Measurements from ENCODE around the gene FBXO21.
"Not testable (repeated sequence)": the region's sequence is repeated elsewhere in the genome, so short reads cannot be mapped to it uniquely, and the experiment has no call there.

Gene FBXO21, protein sequence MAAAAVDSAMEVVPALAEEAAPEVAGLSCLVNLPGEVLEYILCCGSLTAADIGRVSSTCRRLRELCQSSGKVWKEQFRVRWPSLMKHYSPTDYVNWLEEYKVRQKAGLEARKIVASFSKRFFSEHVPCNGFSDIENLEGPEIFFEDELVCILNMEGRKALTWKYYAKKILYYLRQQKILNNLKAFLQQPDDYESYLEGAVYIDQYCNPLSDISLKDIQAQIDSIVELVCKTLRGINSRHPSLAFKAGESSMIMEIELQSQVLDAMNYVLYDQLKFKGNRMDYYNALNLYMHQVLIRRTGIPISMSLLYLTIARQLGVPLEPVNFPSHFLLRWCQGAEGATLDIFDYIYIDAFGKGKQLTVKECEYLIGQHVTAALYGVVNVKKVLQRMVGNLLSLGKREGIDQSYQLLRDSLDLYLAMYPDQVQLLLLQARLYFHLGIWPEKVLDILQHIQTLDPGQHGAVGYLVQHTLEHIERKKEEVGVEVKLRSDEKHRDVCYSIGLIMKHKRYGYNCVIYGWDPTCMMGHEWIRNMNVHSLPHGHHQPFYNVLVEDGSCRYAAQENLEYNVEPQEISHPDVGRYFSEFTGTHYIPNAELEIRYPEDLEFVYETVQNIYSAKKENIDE

DNA sequence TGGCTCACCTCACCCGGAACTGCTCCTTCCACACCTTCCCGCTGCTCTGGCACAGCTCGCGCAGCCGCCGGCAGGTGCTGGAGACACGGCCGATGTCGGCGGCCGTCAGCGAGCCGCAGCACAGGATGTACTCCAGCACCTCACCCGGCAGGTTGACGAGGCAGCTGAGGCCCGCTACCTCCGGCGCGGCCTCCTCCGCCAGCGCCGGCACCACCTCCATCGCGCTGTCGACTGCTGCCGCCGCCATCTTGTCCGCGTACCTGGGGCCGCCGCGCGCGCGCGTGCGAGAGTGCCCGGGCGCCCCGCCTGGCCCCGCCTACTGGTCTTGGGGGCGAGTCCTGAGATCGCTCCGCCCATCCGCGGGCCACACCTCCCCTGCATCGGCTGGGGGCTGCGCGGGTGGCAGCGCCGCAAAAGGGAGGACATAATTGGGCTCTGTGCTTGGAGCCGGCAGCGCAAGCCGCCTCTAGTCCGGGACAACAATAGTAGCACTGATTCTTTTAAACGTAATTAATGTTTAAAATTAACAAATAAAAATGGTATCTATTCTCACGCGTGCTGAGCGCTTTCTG lies at the start of gene FBXO21:
TSS of gene FBXO21 (minus strand) at position 261 of the 572 bp plus-strand sequence. CDS start at position 247, 14 bp downstream.
- peak; percentile 44 for DNase-seq

DNA sequence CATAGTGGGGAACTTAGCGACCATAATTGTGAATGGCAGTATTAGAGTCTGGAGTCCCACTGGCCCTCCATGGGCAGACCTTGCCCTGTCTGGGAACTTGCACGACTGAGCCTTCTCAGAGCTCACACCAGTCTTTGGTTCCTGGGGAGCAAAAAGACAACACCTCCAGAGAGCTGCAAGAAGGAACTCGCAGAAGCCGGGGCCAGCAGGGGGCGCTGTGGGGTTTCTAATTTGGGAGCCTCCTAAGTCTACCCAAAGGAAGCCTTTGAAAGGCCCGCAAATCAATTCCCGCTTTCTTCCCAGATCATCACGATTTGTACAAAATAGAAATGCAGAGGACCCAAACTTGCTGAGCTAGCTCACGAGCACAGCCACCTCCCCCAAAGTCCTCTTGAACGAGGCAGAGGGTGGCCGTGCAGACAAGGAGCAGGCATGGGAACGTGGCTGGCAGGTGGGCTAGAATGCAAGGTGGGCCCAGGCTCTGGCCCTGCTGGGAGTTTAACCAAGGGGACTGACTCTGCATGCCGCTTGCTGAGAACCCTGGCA lies 46.3 kb upstream of the FBXO21 start:
- no peak for DNase-seq

GRCh38 chr12:117235261-117235660 lies 45.0 kb upstream of the FBXO21 start:
- DNase-seq = no peak

DNA sequence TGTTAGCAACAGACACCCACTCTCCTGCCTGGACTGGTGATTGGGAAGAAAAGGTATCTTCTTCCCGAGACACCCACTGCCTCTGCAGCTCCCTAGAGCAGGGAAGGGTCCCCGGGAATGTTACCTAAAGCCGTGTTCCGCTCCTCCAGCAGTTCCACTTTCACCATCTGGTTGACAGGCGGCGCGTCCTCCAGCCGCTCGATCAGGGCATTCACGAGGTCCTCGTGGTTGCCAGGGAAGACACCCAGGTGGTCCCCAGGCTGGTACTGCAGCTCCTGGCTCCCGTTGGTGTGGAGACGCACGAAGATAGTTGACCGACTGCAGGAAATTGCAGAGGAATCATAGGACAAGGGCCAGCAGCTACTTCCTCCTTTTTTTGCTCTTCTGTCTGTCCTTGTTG lies 44.2 kb upstream of the FBXO21 start:
- no peak for DNase-seq

- DNase-seq = no peak
Observed at GRCh38 chr12:117231750-117232149, 41.5 kb upstream of the FBXO21 start.

- DNase-seq = no peak
Observed at GRCh38 chr12:117228239-117228638, 38.0 kb upstream of the FBXO21 start.

DNA sequence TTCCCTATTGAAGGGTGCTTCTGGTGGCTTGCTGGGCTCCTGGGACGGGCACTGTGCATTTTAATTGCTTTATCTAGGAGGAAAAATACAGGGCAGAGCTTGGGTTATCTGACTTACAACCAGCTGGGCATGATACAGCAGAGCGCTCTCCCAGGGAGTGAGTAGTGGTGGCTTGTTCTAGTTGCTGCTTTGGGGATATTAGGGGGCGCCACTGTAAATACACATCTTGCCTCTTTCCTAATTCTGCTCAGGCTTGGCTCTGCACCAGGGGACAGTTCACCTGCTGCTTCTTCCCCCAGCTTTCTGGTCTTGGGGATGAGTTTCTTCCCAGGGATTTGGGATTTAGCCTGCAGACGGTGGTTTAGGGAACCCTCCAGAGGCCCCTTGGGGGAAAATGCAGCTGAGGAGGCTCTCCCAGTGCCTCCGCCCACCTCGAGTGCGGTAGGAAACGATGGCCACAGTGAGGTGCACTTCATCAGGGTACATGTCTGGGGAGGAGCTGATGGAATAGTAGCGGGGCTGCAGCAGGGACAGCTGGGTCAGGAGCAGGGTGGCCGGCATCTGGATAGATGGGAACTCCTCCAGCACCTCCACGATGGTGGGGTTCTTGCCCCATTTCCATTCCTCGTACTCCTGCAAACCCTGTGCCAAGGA lies 36.9 kb upstream of the FBXO21 start:
- DNase-seq = no peak

- no peak for DNase-seq
Observed at GRCh38 chr12:117226505-117226904, 36.2 kb upstream of the FBXO21 start.

GRCh38 chr12:117225179-117225578 lies 34.9 kb upstream of the FBXO21 start:
- no peak for DNase-seq

- DNase-seq = not testable (repeated sequence)
Observed at GRCh38 chr12:117220947-117221346, 30.7 kb upstream of the FBXO21 start.

DNA sequence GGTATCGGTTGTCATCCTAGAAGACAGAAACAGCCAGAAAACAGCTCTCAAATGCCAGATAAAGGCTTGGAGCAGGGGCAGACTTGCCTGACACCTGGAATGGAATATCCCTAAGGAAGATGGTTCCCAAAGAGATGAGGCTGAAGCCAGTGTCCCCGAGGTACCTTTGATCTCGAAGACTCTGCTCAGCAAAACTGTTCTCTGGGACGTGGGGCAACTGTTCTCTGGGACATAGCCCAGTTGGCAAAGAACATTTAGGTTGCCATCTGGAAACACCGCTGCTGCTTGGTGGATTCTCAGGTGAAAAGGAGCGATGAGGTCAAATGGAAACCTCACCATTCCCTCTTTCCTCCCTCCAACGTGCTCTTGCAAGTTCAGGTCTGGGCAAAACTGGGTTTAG lies 27.9 kb upstream of the FBXO21 start:
- DNase-seq = no peak

GRCh38 chr12:117216686-117217085 lies 26.4 kb upstream of the FBXO21 start:
- no peak for DNase-seq

DNA sequence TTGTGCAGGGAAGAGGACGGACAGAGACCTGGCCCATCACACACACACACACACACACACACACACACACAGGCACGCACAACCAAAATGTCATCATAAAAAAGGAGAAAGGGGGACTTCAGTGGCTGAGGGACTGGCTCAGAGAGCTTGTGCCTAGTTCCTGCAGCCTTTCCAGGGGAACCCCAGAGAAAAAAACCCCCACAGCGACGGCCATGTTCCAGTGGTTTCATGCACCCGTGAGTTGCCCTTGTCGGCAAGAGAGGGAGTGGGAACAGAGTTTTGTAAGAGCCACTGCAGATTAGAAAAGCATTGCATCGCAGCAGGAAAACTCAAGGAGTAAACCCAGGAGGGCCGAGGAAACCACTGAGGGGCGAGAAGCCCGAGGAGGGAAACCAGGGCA lies 24.5 kb upstream of the FBXO21 start:
- DNase-seq = no peak

- DNase-seq = no peak
Observed at GRCh38 chr12:117213295-117213808, 23.1 kb upstream of the FBXO21 start.

GRCh38 chr12:117212563-117213190 lies 22.4 kb upstream of the FBXO21 start:
- DNase-seq = no peak

DNA sequence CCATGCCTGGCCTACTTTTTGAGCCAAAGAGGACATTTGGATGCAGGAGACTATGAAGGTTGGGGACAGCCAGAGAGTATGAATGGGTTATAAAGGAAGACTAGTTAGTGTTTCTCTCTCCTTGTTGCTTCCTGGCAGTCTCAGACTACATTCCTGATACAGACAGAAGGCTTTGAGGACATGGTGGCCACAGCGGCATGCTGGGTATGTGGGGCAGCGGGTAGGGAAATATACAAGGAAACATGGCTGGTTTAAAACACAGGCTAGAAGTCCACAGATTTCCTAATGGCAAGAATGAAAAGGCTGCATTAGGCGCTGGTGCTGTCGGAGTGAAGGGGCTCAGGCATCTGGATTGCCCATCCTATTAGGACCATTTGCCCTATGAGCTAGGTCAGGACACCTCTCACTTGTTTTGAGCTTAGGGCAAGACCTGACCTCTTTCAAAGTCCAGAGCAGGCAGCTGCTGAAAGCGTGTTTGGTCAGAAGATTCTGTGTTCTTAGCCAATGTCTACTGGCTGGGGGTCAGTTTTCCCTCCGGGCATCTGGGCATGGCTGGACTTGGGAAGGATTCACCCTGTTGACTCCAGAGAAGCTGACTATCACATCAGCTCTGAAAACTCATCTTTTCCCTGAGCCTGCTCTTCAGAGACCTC lies 20.1 kb upstream of the FBXO21 start:
- DNase-seq = no peak

DNA sequence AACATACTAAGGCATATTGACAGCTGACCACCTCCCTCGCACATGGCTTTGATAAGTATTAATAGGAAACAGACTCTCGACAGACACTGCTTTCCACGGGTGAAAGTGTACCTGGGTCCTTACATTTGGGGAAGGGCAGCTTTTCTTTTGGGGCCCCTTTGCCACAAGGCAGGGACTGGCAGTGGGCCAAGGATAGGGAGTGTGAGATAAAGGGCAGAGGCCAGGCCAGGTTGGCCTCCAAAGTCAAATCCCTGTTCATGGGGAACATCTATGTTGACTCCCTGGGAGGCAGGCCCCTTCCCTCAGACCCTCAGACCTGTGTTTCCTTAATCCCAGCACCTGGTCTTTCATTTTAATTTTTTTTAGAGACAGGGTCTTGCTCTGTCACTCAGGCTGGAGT lies 19.4 kb upstream of the FBXO21 start:
- no peak for DNase-seq

DNA sequence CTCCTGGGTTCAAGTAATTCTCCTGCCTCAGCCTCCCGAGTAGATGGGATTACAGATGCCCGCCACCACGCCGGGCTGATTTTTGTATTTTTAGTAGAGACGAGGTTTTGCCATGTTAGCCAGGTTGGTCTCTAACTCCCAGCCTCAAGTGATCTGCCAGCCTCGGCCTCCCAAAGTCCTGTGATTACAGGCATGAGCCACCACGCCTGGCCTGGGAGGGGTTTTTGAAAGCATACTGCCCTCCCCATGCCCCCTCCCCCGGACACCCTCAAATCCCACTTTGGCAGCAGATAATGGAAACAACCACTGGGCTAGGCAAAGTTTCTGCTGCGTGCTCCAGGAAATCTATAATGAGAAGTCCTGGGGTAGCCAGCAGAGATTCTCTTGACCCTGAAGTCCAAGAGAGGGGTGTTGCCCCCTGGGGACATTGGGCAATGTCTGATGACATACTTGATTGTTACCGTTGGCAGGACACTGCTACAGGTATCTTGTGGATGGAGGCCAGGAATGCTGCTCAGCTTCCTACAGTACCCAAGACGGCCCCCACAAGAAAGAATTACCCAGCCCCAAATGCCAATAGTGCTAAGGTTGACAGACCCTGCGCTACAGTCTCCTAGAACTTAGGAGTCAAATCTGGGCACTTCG lies 18.7 kb upstream of the FBXO21 start:
- DNase-seq = no peak

DNA sequence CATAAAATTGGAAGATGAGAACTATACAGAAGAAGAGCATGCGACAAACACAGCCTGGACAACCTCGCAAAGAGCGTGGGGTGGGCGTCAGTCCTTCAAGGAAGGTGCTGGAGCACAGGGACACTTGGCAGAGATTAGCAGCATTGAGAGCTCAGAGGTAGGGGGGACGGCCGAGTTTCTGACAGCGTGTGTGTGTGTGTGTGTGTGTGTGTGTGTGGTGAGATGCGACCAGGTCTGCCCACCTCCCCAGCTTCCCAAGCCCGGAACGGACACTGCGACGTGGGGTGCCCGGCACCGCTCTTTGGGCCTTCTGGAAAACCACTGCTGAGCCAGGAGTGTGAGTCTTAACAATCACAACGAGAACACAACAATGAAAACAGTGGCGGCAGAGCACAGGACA lies 17.9 kb upstream of the FBXO21 start:
- no peak for DNase-seq

GRCh38 chr12:117207675-117208074 lies 17.4 kb upstream of the FBXO21 start:
- DNase-seq = no peak

- no peak for DNase-seq
Observed at GRCh38 chr12:117202556-117202955, 12.3 kb upstream of the FBXO21 start.

GRCh38 chr12:117202033-117202432 lies 11.8 kb upstream of the FBXO21 start:
- DNase-seq = no peak

All from amniotic stem cell (primary cell).